IPS-15b (cell line): ENCODE measurements around the gene HSPA4.

ENCODE experiments used
- H3K27me3 ChIP-seq: one replicate; pipeline ENCODE4 v1.6.1; 2013; ENCODE audit warnings: low read length; ENCODE audit not compliant: control insufficient read depth, insufficient read depth
- H3K36me3 ChIP-seq: one replicate; pipeline ENCODE4 v1.6.1; 2013; ENCODE audit warnings: low read length; ENCODE audit not compliant: control insufficient read depth, insufficient read depth
- H3K4me1 ChIP-seq: one replicate; pipeline ENCODE4 v1.6.1; 2013; ENCODE audit warnings: mild to moderate bottlenecking, low read length; ENCODE audit not compliant: control insufficient read depth, insufficient read depth
- H3K4me3 ChIP-seq: one replicate; pipeline ENCODE4 v1.5.1; 2013; ENCODE audit warnings: low read depth, low read length
- H3K9ac ChIP-seq: one replicate; pipeline ENCODE4 v1.6.1; 2013; ENCODE audit warnings: low read depth, mild to moderate bottlenecking, low read length
- H3K9me3 ChIP-seq: one replicate; pipeline ENCODE4 v1.6.1; 2013; ENCODE audit warnings: mild to moderate bottlenecking, low read length; ENCODE audit not compliant: control insufficient read depth, insufficient read depth

Gene HSPA4

GRCh38 chr5:133109655-133110483 is 58.1 kb downstream of the HSPA4 start:
- H3K9me3 ChIP-seq = no peaks in the 10 kb centered on the region
- H3K9ac ChIP-seq = no peak overlapping the region
- no peak overlapping the region for H3K4me3 ChIP-seq
- H3K4me1 ChIP-seq = no peaks in the 10 kb centered on the region
- peaks cover 9% of the 10 kb centered on the region for H3K27me3 ChIP-seq
- peaks cover under 1% of the 10 kb centered on the region for H3K36me3 ChIP-seq

- no peaks in the 10 kb centered on the region for H3K36me3 ChIP-seq
- H3K4me3 ChIP-seq = no peak overlapping the region
- no peaks in the 10 kb centered on the region for H3K9me3 ChIP-seq
- H3K9ac ChIP-seq = no peak overlapping the region
- H3K27me3 ChIP-seq = peaks cover 11% of the 10 kb centered on the region
- no peaks in the 10 kb centered on the region for H3K4me1 ChIP-seq
Observed at GRCh38 chr5:133110709-133111108, 58.9 kb downstream of the HSPA4 start.

DNA sequence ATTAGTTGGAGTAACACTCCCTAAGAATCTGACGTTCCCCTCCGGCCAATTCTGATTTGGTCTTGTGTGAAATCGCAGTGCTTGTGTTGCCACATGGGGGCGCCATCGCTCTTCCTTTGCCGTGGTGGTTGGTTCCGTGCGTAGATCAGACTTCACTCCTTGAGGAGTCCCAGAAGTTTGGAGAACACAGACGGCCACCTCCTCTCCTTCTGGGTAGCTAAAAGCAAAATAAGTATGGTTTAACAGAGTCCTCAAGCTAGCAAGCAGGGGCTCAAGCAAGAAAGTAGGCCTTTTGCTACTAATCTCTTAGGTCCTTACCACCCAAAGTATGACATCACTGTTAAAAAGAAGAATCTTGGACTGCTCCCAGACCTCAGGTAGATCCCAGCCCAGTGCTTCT is 59.5 kb downstream of the HSPA4 start:
- Histone ChIP-seq H3K36me3 (no peaks in the 10 kb centered on the region), H3K27me3 (peaks cover 11% of the 10 kb centered on the region), H3K9me3 (no peaks in the 10 kb centered on the region), H3K4me1 (no peaks in the 10 kb centered on the region), H3K4me3 (no peak overlapping the region), H3K9ac (no peak overlapping the region)

DNA sequence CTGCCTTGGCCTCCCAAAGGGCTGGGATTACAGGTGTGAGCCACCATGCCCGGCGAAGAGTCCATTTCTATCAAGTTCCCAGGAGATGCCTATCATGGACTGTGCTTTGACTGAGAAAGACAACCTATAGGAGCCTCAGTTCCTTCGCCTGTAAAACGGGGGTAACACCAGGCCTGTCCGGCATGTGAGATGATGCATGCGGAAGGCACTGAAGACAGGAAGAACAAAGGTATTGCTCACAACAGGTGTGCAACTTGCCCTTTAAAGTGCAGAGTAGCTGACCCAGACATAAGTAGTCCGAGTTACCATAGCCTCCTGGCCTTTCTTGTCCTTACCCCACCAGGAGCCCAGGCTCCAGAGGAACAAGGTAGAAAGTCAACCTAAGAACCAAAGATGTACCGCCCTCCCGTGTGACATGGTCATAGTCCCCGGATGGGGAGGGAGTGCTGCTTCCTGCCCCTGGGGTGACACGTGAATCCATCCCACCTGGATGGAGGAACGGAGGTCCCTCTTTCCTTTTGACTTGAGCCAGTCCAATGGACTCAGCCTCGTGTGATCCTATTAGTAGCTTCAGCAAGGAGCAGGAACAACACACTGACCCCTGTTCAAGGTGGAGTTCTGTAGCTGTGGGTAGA is 60.3 kb downstream of the HSPA4 start:
- Histone ChIP-seq H3K9me3 (no peaks in the 10 kb centered on the region), H3K36me3 (no peaks in the 10 kb centered on the region), H3K27me3 (peaks cover 13% of the 10 kb centered on the region), H3K9ac (no peak overlapping the region), H3K4me1 (peaks cover 4% of the 10 kb centered on the region), H3K4me3 (no peak overlapping the region)

DNA sequence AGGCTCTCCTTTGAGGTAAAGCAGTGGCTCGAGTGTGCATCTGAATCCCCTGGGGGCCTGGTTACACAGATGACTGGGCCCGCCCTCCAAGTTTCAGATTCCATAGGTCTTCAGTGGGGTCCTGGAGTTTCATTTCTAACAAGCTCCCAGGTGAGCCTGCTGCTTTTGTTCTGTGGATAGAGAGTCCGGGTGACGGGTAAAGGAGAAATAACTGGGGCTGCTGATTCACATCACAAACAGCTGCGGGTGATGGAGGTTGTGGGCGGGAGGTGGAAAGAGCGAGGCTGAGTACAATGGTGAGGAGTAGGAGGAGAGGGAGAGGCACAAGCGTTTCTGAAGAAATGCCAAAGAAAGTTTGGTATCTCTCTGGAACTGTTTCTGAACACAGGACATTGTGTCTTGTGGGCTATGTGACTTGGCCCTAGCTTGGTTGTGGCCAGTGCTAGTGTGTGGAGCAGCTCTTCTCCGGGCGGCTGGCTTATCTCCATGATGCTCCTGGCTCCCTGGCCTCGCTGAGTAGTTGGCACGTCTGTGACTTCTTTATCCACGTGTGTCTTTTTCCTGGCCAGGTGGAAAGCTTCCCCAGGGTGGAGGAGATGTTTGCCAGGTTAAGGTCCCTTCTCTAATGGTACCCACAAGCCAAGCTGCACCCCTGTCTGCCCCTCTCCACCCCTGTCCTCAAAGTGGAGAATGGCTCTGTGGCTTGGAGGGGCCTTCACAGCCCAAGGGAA is 61.7 kb downstream of the HSPA4 start:
- Histone ChIP-seq H3K4me3 (no peak overlapping the region), H3K27me3 (peaks cover 17% of the 10 kb centered on the region), H3K9ac (no peak overlapping the region), H3K4me1 (peaks cover 4% of the 10 kb centered on the region), H3K36me3 (no peaks in the 10 kb centered on the region), H3K9me3 (no peaks in the 10 kb centered on the region)

DNA sequence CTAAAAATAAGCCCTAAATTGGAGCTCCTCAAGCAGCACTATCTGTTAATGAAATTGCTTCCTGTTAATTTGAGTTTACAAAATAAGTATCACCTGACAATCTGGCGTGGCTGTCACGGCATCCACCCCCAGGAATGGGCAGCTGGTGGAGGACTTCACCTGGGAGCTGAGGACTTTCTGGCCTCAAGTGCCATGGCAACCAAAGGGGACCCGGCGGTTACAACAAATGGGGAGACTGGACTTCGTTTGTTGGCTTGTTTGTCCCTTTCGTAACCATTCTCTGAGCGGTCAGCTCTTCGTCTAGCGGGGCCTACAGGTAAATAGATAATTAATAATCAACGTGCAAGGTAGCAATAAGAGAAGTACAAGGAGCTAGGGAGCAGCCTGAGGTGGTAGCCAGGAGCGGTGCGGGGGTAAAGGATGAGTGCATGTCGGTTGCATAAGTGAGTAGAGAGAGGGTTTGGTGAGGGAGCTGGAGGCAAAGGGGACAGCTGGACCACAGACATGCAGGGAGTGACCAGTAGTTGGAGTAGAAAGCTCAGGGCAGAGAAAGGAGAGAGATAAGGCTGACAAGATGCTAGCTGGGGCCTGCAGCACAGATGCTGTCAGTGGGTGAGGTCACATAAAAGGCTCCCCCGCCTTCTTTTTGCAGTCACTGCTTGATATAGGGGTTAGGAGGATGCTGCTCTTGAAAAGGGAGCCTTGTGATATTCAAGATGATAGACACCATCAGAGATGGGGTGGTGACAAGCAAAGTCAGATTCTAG is 62.5 kb downstream of the HSPA4 start:
- peaks cover 17% of the 10 kb centered on the region for H3K27me3 ChIP-seq
- H3K9ac ChIP-seq = no peak overlapping the region
- H3K4me3 ChIP-seq = no peak overlapping the region
- peaks cover 4% of the 10 kb centered on the region for H3K4me1 ChIP-seq
- no peaks in the 10 kb centered on the region for H3K9me3 ChIP-seq
- no peaks in the 10 kb centered on the region for H3K36me3 ChIP-seq

DNA sequence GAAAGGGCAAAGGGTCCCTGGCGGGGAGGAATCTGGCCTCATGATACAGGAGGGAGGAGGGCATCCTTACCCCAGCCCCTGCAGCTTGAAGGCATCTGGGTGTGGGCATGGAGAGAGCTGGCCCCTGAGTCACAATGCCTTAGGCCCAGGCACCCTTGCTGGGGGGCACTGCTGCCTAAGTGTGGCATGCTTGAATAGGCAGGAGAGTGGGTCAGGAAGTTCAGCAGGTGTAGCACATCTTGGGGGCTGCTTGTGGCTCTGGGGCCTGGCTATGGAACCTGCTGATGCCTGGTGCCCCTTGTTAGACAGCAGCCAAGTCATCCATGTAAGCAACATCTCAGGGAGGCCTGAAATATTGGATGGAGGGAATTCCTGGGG is 63.1 kb downstream of the HSPA4 start:
- H3K4me3 ChIP-seq = no peak overlapping the region
- H3K27me3 ChIP-seq = peaks cover 17% of the 10 kb centered on the region
- peaks cover 4% of the 10 kb centered on the region for H3K4me1 ChIP-seq
- H3K36me3 ChIP-seq = no peaks in the 10 kb centered on the region
- no peaks in the 10 kb centered on the region for H3K9me3 ChIP-seq
- no peak overlapping the region for H3K9ac ChIP-seq

DNA sequence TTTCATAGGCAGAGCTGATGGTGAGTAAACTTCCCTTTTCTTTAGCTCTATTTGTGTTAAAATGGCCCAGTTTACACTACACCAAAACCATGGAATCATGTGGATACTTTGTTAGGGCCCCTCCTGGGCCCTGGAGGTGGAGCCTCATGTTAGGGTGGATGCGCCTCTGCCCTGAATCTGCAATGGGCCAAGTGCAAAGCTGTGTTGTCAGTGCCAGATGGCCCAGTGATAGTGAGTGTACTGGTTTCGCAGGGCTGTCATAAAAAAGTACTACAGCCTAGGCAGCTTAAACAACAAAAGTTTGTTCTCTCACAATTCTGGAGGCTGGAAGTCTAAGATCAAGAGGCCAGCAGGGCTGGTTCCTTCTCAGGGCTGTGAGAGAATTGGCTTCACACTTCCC is 64.8 kb downstream of the HSPA4 start:
- H3K9ac ChIP-seq = no peak overlapping the region
- peaks cover 4% of the 10 kb centered on the region for H3K4me1 ChIP-seq
- no peaks in the 10 kb centered on the region for H3K9me3 ChIP-seq
- H3K4me3 ChIP-seq = no peak overlapping the region
- H3K27me3 ChIP-seq = peaks cover 14% of the 10 kb centered on the region
- H3K36me3 ChIP-seq = no peaks in the 10 kb centered on the region

GRCh38 chr5:133117166-133117911 is 65.5 kb downstream of the HSPA4 start:
- Histone ChIP-seq H3K4me3 (no peak overlapping the region), H3K9ac (no peak overlapping the region), H3K4me1 (peaks cover 4% of the 10 kb centered on the region), H3K36me3 (no peaks in the 10 kb centered on the region), H3K27me3 (peaks cover 8% of the 10 kb centered on the region), H3K9me3 (no peaks in the 10 kb centered on the region)

- no peak overlapping the region for H3K4me3 ChIP-seq
- H3K4me1 ChIP-seq = peaks cover 4% of the 10 kb centered on the region
- no peaks in the 10 kb centered on the region for H3K36me3 ChIP-seq
- peaks cover 8% of the 10 kb centered on the region for H3K27me3 ChIP-seq
- H3K9ac ChIP-seq = no peak overlapping the region
- no peaks in the 10 kb centered on the region for H3K9me3 ChIP-seq
Observed at GRCh38 chr5:133117912-133118445, 66.2 kb downstream of the HSPA4 start.

- Histone ChIP-seq H3K27me3 (peaks cover 8% of the 10 kb centered on the region), H3K4me3 (no peak overlapping the region), H3K4me1 (peaks cover 4% of the 10 kb centered on the region), H3K36me3 (no peaks in the 10 kb centered on the region), H3K9me3 (no peaks in the 10 kb centered on the region), H3K9ac (no peak overlapping the region)
Observed at GRCh38 chr5:133118741-133119140, 66.9 kb downstream of the HSPA4 start.
